Activated CD4-positive, alpha-beta T cell treated with anti-CD3 and anti-CD28 coated beads for 4 hours (primary cell): ENCODE measurements around the gene STEAP2.

ENCODE experiments used
- DNase-seq, 2 donors: peaks; one replicate each; pipeline ENCODE4 v3.0.0-alpha.2; 2020

Gene STEAP2

GRCh38 chr7:90194911-90195809, 16.4 kb upstream of the STEAP2 start:
- DNase-seq = no peak

DNA sequence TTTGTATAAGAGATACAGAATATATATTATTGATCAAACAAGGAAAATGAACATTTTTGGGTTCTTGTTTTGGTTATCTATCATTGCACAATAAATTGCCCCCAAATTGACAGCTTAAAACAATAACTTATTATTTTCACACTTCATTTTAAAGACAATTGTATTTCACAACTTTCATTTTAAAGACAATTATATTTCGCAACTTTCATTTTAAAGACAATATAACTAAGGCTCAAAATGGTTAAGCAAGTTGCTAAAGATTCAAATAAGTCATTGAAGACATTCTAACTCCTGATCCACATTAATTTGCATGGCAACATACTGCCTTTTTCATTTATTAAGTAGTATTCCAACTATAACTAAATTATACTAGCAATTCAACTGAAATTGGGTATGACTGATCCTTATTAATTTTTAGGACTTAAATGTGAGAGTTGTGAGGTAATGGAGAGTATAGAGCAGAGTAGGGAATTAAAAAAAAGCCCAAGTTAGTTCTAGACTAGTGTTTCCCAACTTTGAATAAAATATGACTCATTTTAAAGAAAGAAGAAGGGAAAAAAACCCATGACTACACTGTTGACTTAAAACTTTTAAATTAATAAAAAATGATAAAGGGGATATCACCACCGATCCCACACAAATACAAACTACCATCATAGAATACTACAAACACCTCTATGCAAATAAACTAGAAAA, 9.9 kb upstream of the STEAP2 start:
- no peak for DNase-seq

DNA sequence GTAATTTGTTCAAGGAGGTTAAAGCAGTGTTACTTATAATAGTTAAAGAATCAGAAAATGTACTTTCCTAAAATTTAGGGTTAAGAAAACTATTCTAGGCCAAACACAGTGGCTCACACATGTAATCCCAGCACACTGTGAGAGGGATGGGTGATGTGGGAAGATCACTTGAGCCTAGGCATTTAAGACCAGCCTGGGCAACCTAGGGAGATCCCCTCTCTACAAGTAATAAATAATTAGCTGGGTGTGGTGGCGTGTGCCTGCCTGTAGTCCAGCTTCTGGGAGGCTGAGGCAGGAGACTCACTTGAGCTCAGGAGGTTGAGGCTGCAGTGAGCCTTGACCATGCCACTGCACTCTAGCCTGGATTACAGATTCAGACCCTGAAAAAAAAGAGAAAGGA, 3.6 kb upstream of the STEAP2 start:
- DNase-seq = no peak

- no peak for DNase-seq
These were observed 1.8 kb upstream of the STEAP2 start for GRCh38 chr7:90209776-90210175.

GRCh38 chr7:90210475-90210874, 1.1 kb upstream of the STEAP2 start:
- DNase-seq = no peak

GRCh38 chr7:90210981-90211380, 559 bp upstream of the STEAP2 start:
- DNase-seq = no peak

- no peak for DNase-seq
These were observed 582 bp downstream of the STEAP2 start for GRCh38 chr7:90212149-90212495.

DNA sequence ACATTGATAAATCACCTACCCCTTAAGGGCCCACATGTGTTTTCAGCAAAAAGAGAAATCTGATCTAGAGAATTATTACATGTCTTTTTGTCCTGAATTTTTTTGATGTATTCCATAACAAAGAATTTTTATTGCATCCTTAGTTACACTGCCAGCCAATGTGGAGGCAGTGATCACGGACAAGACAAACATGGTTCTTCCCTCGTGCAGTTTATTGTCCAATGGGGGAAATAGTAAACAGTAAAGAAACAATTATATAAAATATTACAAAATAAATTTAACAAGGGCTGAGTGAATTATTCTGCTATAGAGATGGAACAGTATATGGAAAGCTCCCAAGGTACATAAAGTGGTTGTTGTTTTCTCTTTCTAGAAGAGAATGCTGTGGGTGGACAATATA, 2.0 kb downstream of the STEAP2 start:
- no peak for DNase-seq

DNA sequence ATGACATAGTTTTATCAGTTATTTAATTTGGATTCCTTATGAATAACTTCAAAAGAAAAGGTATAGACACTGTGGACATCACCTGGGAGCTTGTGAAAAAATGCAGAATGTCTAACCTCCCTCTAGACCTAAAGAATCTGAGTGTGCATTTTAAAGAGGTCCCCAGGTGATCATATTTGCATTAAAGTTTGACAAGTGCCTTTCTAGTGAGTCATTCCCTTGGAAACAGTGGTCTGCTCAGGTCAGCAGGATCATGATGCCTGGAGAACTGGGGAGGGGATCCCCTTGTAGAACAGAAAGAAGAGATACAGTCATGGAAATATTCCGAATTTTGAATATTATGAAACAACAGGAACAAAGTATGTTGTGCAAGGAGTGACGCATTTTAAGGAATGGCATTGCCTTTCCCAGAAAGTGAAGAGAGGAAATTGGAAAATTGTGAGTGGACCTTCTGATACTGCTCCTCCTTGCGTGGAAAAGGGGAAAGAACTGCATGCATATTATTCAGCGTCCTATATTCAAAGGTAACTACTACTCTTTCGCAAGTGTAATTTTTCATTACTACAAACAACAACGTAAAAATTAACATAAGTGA, 4.6 kb downstream of the STEAP2 start:
- DNase-seq = no peak

DNA sequence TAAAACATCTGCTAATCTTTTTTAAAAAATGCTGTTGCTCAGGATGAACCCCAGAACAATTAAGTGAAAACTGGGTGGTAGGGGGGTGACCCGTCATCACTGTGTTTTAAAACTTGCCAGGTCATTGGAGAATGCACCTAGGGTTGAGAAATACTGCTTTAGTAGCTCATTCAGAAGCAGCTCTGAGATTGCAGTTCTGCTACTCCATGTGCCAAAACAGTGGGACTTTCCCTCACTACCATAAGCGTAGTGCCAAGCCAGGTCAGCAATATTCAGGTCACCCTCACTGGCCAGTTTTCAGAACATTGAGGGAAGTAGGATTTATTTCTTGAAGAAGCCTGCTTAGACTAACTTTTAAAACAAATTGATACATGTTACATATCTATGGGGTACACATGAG, 5.2 kb downstream of the STEAP2 start:
- DNase-seq = no peak

GRCh38 chr7:90222390-90222789, 10.8 kb downstream of the STEAP2 start:
- DNase-seq = no peak

- DNase-seq = no peak
These were observed 11.5 kb downstream of the STEAP2 start for GRCh38 chr7:90222811-90223725.

DNA sequence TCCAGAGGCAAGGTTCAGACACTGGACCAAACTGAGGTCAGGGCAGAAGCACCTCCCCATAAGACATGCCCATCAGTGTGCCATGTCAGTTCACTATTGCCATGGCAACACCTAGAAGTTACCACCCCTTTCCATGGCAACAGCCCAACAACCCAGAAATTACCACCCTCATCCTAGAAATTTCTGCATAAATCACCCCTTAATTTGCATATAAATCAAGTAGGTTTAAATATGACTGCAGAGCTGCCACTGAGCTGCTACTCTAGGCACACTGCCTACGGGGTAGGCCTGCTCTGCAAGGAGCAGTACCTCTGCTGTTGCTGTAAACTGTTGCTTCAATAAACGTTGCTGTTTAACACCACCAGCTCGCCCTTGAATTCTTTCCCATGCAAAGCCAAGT, 12.7 kb downstream of the STEAP2 start:
- no peak for DNase-seq

DNA sequence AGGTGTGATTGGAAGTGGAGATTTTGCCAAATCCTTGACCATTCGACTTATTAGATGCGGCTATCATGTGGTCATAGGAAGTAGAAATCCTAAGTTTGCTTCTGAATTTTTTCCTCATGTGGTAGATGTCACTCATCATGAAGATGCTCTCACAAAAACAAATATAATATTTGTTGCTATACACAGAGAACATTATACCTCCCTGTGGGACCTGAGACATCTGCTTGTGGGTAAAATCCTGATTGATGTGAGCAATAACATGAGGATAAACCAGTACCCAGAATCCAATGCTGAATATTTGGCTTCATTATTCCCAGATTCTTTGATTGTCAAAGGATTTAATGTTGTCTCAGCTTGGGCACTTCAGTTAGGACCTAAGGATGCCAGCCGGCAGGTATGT, 13.6 kb downstream of the STEAP2 start:
- no peak for DNase-seq

- DNase-seq = no peak
These were observed 14.1 kb downstream of the STEAP2 start for GRCh38 chr7:90225601-90226000.

DNA sequence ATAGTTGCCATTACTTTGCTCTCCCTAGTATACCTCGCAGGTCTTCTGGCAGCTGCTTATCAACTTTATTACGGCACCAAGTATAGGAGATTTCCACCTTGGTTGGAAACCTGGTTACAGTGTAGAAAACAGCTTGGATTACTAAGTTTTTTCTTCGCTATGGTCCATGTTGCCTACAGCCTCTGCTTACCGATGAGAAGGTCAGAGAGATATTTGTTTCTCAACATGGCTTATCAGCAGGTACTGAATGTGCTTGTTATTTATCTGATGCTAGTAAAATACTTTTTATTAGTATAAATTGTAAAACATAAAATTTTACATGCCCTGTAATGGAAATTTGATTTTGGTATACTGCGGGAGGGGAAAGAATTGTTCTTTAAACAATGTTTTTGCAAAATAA, 15.7 kb downstream of the STEAP2 start:
- DNase-seq = no peak

GRCh38 chr7:90229682-90230081, 18.1 kb downstream of the STEAP2 start:
- no peak for DNase-seq

- no peak for DNase-seq
These were observed 19.3 kb downstream of the STEAP2 start for GRCh38 chr7:90230834-90231233.

DNA sequence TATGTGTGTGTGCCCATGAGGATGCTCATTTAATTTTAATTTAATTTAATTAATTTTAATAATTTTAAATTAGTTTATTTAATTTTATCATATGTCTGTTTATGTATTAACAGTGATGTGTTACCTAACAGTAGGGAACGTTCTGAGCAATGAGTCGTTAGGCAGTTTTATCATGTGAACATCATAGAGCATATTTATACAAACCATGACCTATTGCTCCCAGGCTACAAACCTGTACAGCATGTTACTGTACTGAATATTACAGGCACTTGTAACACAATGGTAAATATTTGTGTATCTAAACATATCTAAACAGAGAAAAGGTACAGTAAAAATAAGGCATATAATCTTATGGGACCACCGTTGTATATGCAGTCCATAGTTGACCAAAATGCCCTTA, 19.8 kb downstream of the STEAP2 start:
- no peak for DNase-seq

GRCh38 chr7:90232430-90232829, 20.9 kb downstream of the STEAP2 start:
- no peak for DNase-seq

GRCh38 chr7:90233569-90233968, 22.0 kb downstream of the STEAP2 start:
- DNase-seq = no peak

- no peak for DNase-seq
These were observed 25.3 kb downstream of the STEAP2 start for GRCh38 chr7:90236721-90237289.

DNA sequence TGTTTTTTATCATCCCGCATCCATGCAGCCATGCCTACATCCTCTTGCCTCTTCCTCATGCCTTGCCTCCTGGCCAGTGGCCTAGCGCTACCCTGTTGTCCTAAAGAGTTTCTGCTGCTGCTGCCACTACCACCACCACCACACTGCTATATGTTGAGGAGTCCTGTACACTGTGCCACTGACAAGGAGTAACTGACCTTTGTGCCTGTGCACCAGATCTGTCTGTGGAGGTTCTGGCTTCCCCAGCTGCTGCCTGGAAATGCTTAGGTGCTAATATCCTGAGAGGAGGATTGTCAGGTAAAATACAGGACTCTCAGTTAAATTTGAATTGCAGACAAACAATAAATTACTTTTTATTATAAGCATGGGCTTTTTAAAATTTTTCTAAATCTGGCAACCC, 26.5 kb downstream of the STEAP2 start:
- DNase-seq = no peak
